Panc1 (cell line): ENCODE data around the gene RIOX2.

Experiments
- POLR2AphosphoS5 ChIP-seq: IDR thresholded peaks from 2 replicates; pipeline ENCODE4 v1.6.1; 2012; ENCODE audit warnings: mild to moderate bottlenecking, low read depth, low read length, moderate library complexity
- SIN3A ChIP-seq: IDR thresholded peaks from 2 replicates; pipeline ENCODE4 v1.6.1; 2012; ENCODE audit warnings: low read depth, mild to moderate bottlenecking, low read length, moderate library complexity, borderline replicate concordance; ENCODE audit not compliant: insufficient read depth
- TCF7L2 ChIP-seq: IDR thresholded peaks from 2 replicates; pipeline ENCODE4 v1.6.1; 2011; ENCODE audit warnings: mild to moderate bottlenecking, low read depth, low read length, inconsistent platforms
- TF ChIP-seq, protein P1 (sequence below): fragments of 450-650 bp; IDR thresholded peaks from 2 replicates; pipeline ENCODE4 v1.5.1; 2017; ENCODE audit warnings: mild to moderate bottlenecking
- TF ChIP-seq, protein P2 (sequence below), 2 experiments: IDR thresholded peaks; 2 replicates each; pipeline ENCODE4 v1.6.1; 2011 to 2012; ENCODE audit warnings: low read depth in 2 of 2, control low read depth in 1 of 2, low read length in 1 of 2, mild to moderate bottlenecking in 1 of 2, moderate library complexity in 1 of 2; ENCODE audit not compliant: insufficient read depth in 1 of 2

DNA sequence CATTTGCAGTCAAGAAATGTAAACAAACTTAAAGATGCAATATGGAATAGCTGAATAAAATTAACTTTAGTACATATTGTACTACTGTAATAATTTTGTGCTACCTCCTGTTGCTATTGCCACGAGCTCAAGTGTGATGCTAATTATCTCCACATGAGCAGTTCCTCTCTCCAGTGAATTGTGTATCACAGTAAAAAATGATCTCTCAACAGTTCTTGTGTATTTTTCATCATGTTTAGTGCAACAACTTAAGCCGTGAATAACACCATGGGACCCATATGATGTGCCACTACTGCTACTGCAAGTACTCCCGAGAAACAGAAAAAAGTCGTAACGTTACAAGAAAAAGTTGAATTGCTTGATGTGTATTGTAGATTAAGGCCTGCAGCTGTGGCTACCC lies 12.4 kb downstream of the RIOX2 start:
- TF ChIP-seq, protein P1, sequence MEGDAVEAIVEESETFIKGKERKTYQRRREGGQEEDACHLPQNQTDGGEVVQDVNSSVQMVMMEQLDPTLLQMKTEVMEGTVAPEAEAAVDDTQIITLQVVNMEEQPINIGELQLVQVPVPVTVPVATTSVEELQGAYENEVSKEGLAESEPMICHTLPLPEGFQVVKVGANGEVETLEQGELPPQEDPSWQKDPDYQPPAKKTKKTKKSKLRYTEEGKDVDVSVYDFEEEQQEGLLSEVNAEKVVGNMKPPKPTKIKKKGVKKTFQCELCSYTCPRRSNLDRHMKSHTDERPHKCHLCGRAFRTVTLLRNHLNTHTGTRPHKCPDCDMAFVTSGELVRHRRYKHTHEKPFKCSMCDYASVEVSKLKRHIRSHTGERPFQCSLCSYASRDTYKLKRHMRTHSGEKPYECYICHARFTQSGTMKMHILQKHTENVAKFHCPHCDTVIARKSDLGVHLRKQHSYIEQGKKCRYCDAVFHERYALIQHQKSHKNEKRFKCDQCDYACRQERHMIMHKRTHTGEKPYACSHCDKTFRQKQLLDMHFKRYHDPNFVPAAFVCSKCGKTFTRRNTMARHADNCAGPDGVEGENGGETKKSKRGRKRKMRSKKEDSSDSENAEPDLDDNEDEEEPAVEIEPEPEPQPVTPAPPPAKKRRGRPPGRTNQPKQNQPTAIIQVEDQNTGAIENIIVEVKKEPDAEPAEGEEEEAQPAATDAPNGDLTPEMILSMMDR: no peak
- TF ChIP-seq SIN3A (no peak), POLR2AphosphoS5 (no peak), TCF7L2 (no peak)
- TF ChIP-seq, protein P2, sequence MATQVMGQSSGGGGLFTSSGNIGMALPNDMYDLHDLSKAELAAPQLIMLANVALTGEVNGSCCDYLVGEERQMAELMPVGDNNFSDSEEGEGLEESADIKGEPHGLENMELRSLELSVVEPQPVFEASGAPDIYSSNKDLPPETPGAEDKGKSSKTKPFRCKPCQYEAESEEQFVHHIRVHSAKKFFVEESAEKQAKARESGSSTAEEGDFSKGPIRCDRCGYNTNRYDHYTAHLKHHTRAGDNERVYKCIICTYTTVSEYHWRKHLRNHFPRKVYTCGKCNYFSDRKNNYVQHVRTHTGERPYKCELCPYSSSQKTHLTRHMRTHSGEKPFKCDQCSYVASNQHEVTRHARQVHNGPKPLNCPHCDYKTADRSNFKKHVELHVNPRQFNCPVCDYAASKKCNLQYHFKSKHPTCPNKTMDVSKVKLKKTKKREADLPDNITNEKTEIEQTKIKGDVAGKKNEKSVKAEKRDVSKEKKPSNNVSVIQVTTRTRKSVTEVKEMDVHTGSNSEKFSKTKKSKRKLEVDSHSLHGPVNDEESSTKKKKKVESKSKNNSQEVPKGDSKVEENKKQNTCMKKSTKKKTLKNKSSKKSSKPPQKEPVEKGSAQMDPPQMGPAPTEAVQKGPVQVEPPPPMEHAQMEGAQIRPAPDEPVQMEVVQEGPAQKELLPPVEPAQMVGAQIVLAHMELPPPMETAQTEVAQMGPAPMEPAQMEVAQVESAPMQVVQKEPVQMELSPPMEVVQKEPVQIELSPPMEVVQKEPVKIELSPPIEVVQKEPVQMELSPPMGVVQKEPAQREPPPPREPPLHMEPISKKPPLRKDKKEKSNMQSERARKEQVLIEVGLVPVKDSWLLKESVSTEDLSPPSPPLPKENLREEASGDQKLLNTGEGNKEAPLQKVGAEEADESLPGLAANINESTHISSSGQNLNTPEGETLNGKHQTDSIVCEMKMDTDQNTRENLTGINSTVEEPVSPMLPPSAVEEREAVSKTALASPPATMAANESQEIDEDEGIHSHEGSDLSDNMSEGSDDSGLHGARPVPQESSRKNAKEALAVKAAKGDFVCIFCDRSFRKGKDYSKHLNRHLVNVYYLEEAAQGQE (IDR thresholded peaks at IDR 0.05; ENCODE audit: insufficient read depth in 1 of 2, low read depth in 2 of 2, low read length in 1 of 2): no peak
